NCI-H82 treated with DMSO at 0.1 percent for 48 hours (cell line): ENCODE measurements around the gene MYO5C.
A peak's percentile ranks its signal among the peaks of the same experiment; 100 is the strongest.

Experiments
- DNase-seq: peaks from one replicate; lab custom pipeline; 2025; ENCODE audit not compliant: unreplicated experiment; lab: John Stamatoyannopoulos, UW

MYO5C gene

GRCh38 chr15:52281085-52282035 lies 14.2 kb downstream of the MYO5C start:
- DNase-seq: no peak

GRCh38 chr15:52280326-52281084 lies 15.1 kb downstream of the MYO5C start:
- no peak for DNase-seq

GRCh38 chr15:52278636-52279367 lies 16.8 kb downstream of the MYO5C start:
- no peak for DNase-seq

- no peak for DNase-seq
These were observed 17.5 kb downstream of the MYO5C start for GRCh38 chr15:52278135-52278534.

GRCh38 chr15:52277575-52277974 lies 18.0 kb downstream of the MYO5C start:
- no peak for DNase-seq

- no peak for DNase-seq
These were observed 19.3 kb downstream of the MYO5C start for GRCh38 chr15:52276256-52276770.

- no peak for DNase-seq
These were observed 31.9 kb downstream of the MYO5C start for GRCh38 chr15:52263563-52264282.

GRCh38 chr15:52262364-52262763 lies 33.2 kb downstream of the MYO5C start:
- DNase-seq: no peak

- no peak for DNase-seq
These were observed 33.9 kb downstream of the MYO5C start for GRCh38 chr15:52261498-52262242.

GRCh38 chr15:52261026-52261425 lies 34.6 kb downstream of the MYO5C start:
- no peak for DNase-seq

GRCh38 chr15:52259503-52259902 lies 36.1 kb downstream of the MYO5C start:
- no peak for DNase-seq

- DNase-seq: no peak
These were observed 37.1 kb downstream of the MYO5C start for GRCh38 chr15:52258461-52258860.

GRCh38 chr15:52257734-52258062 lies 37.9 kb downstream of the MYO5C start:
- DNase-seq: peak; percentile 82

- DNase-seq: no peak
These were observed 38.5 kb downstream of the MYO5C start for GRCh38 chr15:52256930-52257733.

- peak; percentile 81 for DNase-seq
These were observed 39.2 kb downstream of the MYO5C start for GRCh38 chr15:52256366-52256765.

- peak; percentile 75 for DNase-seq
These were observed 39.7 kb downstream of the MYO5C start for GRCh38 chr15:52255935-52256334.

GRCh38 chr15:52255008-52255407 lies 40.6 kb downstream of the MYO5C start:
- no peak for DNase-seq

GRCh38 chr15:52254391-52254790 lies 41.2 kb downstream of the MYO5C start:
- peak; percentile 12 for DNase-seq

- DNase-seq: no peak
These were observed 42.8 kb downstream of the MYO5C start for GRCh38 chr15:52252781-52253180.
